Uterus (tissue), 2 donors: ENCODE measurements around the gene ASPSCR1.

Experiments used
- POLR2A ChIP-seq, 2 donors: fragments of 450-650 bp; IDR thresholded peaks; one replicate each; pipeline ENCODE4 v1.6.1; 2016; ENCODE audit warnings: antibody characterized with exemption in 2 of 2, mild to moderate bottlenecking in 1 of 2, moderate library complexity in 1 of 2
- TF ChIP-seq, protein P1 (sequence below), 4 experiments: fragments of 200-600 bp in 2 of 4; fragments of 450-650 bp in 2 of 4; sonication (generic) in 2 of 4; IDR thresholded peaks; one replicate each; pipeline ENCODE4 v1.5.1; 2016 to 2019; ENCODE audit warnings: antibody characterized with exemption in 4 of 4, mild to moderate bottlenecking in 2 of 4, moderate library complexity in 1 of 4

DNA sequence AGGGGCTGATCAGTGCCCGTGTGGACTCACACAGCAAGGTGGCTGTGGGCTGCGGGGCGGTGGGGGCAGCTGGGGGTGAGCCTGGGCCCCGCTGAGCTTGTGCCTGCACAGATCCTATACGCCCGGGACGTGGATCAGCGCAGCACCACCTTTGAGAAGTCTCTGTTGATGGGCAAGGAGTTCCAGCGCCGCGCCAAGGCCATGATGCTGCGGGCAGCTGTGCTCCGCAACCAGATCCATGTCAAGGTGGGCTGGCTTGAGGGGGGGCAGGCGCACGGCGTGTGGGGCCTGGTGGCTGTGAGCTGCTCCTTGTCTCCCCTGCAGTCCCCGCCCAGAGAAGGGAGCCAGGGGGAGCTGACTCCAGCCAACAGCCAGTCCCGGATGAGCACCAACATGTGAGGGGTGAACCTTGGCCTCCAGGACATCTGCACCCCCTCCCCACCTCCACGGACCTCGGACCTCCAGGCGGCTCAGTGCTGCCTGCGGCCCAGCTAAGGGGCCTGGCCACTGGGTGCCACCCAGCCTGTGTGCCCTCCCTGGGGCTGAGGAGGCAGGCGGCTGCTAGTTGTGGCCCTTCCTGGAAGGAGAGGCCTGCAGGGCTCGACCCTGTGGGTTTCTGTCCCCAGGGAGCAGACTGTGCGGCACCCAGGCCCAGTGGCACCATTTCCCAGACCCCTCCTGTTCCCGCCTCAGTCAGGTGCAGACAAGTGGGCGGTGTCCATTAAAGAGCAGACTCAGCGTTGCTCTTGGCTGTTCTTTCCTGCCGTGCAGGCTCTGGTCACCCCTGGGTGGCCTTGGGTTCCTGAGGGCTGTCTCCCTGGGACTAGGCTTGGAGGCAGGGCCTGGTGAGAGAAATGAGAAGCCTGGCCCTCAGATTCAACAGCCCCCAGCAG, 79.5 kb downstream of the ASPSCR1 start:
- TF ChIP-seq, protein P1, sequence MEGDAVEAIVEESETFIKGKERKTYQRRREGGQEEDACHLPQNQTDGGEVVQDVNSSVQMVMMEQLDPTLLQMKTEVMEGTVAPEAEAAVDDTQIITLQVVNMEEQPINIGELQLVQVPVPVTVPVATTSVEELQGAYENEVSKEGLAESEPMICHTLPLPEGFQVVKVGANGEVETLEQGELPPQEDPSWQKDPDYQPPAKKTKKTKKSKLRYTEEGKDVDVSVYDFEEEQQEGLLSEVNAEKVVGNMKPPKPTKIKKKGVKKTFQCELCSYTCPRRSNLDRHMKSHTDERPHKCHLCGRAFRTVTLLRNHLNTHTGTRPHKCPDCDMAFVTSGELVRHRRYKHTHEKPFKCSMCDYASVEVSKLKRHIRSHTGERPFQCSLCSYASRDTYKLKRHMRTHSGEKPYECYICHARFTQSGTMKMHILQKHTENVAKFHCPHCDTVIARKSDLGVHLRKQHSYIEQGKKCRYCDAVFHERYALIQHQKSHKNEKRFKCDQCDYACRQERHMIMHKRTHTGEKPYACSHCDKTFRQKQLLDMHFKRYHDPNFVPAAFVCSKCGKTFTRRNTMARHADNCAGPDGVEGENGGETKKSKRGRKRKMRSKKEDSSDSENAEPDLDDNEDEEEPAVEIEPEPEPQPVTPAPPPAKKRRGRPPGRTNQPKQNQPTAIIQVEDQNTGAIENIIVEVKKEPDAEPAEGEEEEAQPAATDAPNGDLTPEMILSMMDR (IDR thresholded peaks at IDR 0.05) = no peak
- no peak for TF ChIP-seq POLR2A (IDR thresholded peaks at IDR 0.05)
